ENCODE results near the gene LILRB4. TPM values are rescaled to one million over a fixed set of nuclear protein-coding genes. Genes with fewer than 3 reads are reported as not detected.
A peak's percentile ranks its signal among the peaks of the same experiment; 100 is the strongest.

Gene LILRB4
- total and polyA plus RNA-seq, 4 donors = 1.9 to 5.0 (median 3.4) TPM

- Histone ChIP-seq H3K9ac (ENCODE audit: low read depth in 1 of 2, low read length in 2 of 2) (no peak overlapping the region), H3K27me3 (ENCODE audit: control insufficient read depth in 4 of 4, insufficient read depth in 4 of 4, low read length in 3 of 4) (no peaks in the 10 kb centered on the region), H3K4me1 (ENCODE audit: control insufficient read depth in 4 of 4, insufficient read depth in 4 of 4, low read length in 3 of 4) (no peaks in the 10 kb centered on the region), H3K27ac (ENCODE audit: low read depth in 1 of 2, low read length in 2 of 2) (no peak overlapping the region), H3K4me3 (ENCODE audit: low read depth in 1 of 3, low read length in 3 of 3) (no peak overlapping the region), H3K9me3 (ENCODE audit: control insufficient read depth in 4 of 4, low read length in 3 of 4) (peaks cover 0 to 9% (median 0%) of the 10 kb centered on the region in 4 donors), H3K36me3 (ENCODE audit: control insufficient read depth in 4 of 4, insufficient read depth in 3 of 4, low read depth in 1 of 4, low read length in 3 of 4) (no peaks in the 10 kb centered on the region)
- TF ChIP-seq CTCF (IDR thresholded peaks at IDR 0.05; ENCODE audit: low read depth, low read length, missing input control) = no peak
- TF ChIP-seq HNF4A (conservative IDR thresholded peaks at IDR 0.05) = no peak
- TF ChIP-seq FOXA1 (IDR thresholded peaks at IDR 0.05) = no peak
- TF ChIP-seq REST (IDR thresholded peaks at IDR 0.05) = no peak
- no peak for TF ChIP-seq ZBTB33 (IDR thresholded peaks at IDR 0.05)
- no peak for TF ChIP-seq RXRA (IDR thresholded peaks at IDR 0.05)
- TF ChIP-seq EGR1 (IDR thresholded peaks at IDR 0.05; ENCODE audit: low read depth in 2 of 2) = no peak
- no peak for TF ChIP-seq ATF3 (IDR thresholded peaks at IDR 0.05)
- TF ChIP-seq GABPA (IDR thresholded peaks at IDR 0.05 in 1 of 2, conservative IDR thresholded peaks at IDR 0.05 in 1 of 2) = no peak
- TF ChIP-seq NR2F2 (IDR thresholded peaks at IDR 0.05) = no peak
- TF ChIP-seq SP1 (IDR thresholded peaks at IDR 0.05) = no peak
- 48% methylated on average over 7 of the region's 7 CpGs for WGBS
- DNase-seq (ENCODE audit: low spot score) = no peak
Measured at GRCh38 chr19:54682306-54682856, 19.6 kb downstream of the LILRB4 start.

- WGBS = 18% methylated on average over 3 of the region's 3 CpGs
- DNase-seq (ENCODE audit: low spot score) = no peak
Measured at GRCh38 chr19:54684527-54684926, 21.7 kb downstream of the LILRB4 start.

More at GRCh38 chr19:54684527-54684926, 21.7 kb downstream of the LILRB4 start:
- Histone ChIP-seq H3K9me3 (ENCODE audit: control insufficient read depth in 4 of 4, low read length in 3 of 4) (peaks cover 0 to 9% (median 0%) of the 10 kb centered on the region in 4 donors), H3K4me3 (ENCODE audit: low read depth in 1 of 3, low read length in 3 of 3) (no peak overlapping the region), H3K9ac (ENCODE audit: low read depth in 1 of 2, low read length in 2 of 2) (no peak overlapping the region), H3K36me3 (ENCODE audit: control insufficient read depth in 4 of 4, insufficient read depth in 3 of 4, low read depth in 1 of 4, low read length in 3 of 4) (no peaks in the 10 kb centered on the region), H3K27me3 (ENCODE audit: control insufficient read depth in 4 of 4, insufficient read depth in 4 of 4, low read length in 3 of 4) (peaks cover 0 to 4% (median 1%) of the 10 kb centered on the region in 4 donors), H3K27ac (ENCODE audit: low read depth in 1 of 2, low read length in 2 of 2) (no peak overlapping the region), H3K4me1 (ENCODE audit: control insufficient read depth in 4 of 4, insufficient read depth in 4 of 4, low read length in 3 of 4) (no peaks in the 10 kb centered on the region)
- TF ChIP-seq RXRA (IDR thresholded peaks at IDR 0.05) = no peak
- TF ChIP-seq REST (IDR thresholded peaks at IDR 0.05) = peak; percentile 98
